BE2C (cell line): Measurements from ENCODE around the gene HOXD9.
A peak's percentile ranks its signal among the peaks of the same experiment; 100 is the strongest.

Experiments
- DNase-seq: peaks from one replicate; pipeline ENCODE4 v3.0.0-alpha.2; 2020
- H3K27me3 ChIP-seq: fragments of 250-450 bp; sonication (Bioruptor Pico); 2 replicates; pipeline ENCODE4 v1.5.1; 2020; ENCODE audit warnings: mild to moderate bottlenecking
- H3K36me3 ChIP-seq: fragments of 250-450 bp; sonication (Bioruptor Pico); 2 replicates; pipeline ENCODE4 v1.5.1; 2020; ENCODE audit warnings: mild to moderate bottlenecking
- H3K4me1 ChIP-seq: fragments of 250-450 bp; sonication (Bioruptor Pico); 2 replicates; pipeline ENCODE4 v1.5.1; 2020
- H3K4me3 ChIP-seq: 2 replicates; pipeline ENCODE4 v1.5.1; 2011; ENCODE audit warnings: low read depth, low read length
- H3K9me3 ChIP-seq: fragments of 250-450 bp; sonication (Bioruptor Pico); 2 replicates; pipeline ENCODE4 v1.5.1; 2020
- CTCF ChIP-seq: IDR thresholded peaks from 2 replicates; pipeline ENCODE4 v1.5.1; 2012; ENCODE audit warnings: mild to moderate bottlenecking, low read depth, low read length

The HOXD9 gene

GRCh38 chr2:176096243-176096985 lies 26.1 kb upstream of the HOXD9 start:
- DNase-seq: no peak
- Histone ChIP-seq H3K36me3 (no peaks in the 10 kb centered on the region), H3K27me3 (peaks cover 96% of the 10 kb centered on the region), H3K4me1 (peaks cover 3% of the 10 kb centered on the region; the same call in 1 of the 2 replicates), H3K4me3 (peak overlapping the region; percentile 52), H3K9me3 (no peaks in the 10 kb centered on the region)
- no peak for TF ChIP-seq CTCF

GRCh38 chr2:176096986-176097819 lies 25.3 kb upstream of the HOXD9 start:
- peak; percentile 73 for TF ChIP-seq CTCF
- Histone ChIP-seq H3K27me3 (peaks cover 97% of the 10 kb centered on the region), H3K4me3 (peak overlapping the region; percentile 52), H3K9me3 (no peaks in the 10 kb centered on the region), H3K4me1 (peaks cover 3% of the 10 kb centered on the region; the same call in 1 of the 2 replicates), H3K36me3 (no peaks in the 10 kb centered on the region)
- peak; percentile 73 for DNase-seq

- Histone ChIP-seq H3K36me3 (no peaks in the 10 kb centered on the region), H3K9me3 (no peaks in the 10 kb centered on the region), H3K27me3 (peaks cover 98% of the 10 kb centered on the region), H3K4me3 (peak overlapping the region; percentile 52), H3K4me1 (peaks cover 3% of the 10 kb centered on the region; the same call in 1 of the 2 replicates)
- DNase-seq: no peak
- no peak for TF ChIP-seq CTCF
These were observed 24.6 kb upstream of the HOXD9 start for GRCh38 chr2:176097820-176098365.

- no peak for DNase-seq
- TF ChIP-seq CTCF: no peak
- Histone ChIP-seq H3K4me1 (peaks cover 3% of the 10 kb centered on the region; the same call in 1 of the 2 replicates), H3K4me3 (peak overlapping the region; percentile 52), H3K36me3 (no peaks in the 10 kb centered on the region), H3K27me3 (peaks cover 97% of the 10 kb centered on the region), H3K9me3 (no peaks in the 10 kb centered on the region)
These were observed 24.0 kb upstream of the HOXD9 start for GRCh38 chr2:176098366-176099158.

- H3K36me3 ChIP-seq: no peaks in the 10 kb centered on the region
- TF ChIP-seq CTCF: no peak
- peaks cover 96% of the 10 kb centered on the region for H3K27me3 ChIP-seq
- H3K9me3 ChIP-seq: no peaks in the 10 kb centered on the region
- H3K4me3 ChIP-seq: peak overlapping the region; percentile 26
- DNase-seq: no peak
- H3K4me1 ChIP-seq: peaks cover 3% of the 10 kb centered on the region; the same call in 1 of the 2 replicates
These were observed 23.3 kb upstream of the HOXD9 start for GRCh38 chr2:176099159-176099727.
